ENCODE results near the gene GMDS.

Gene GMDS

GRCh38 chr6:1574890-1575209 lies 670.6 kb downstream of the GMDS start:
- no peak for DNase-seq (ENCODE audit: low read depth, low spot score)

GRCh38 chr6:1574083-1574761 lies 671.2 kb downstream of the GMDS start:
- DNase-seq (ENCODE audit: low read depth, low spot score) = no peak

All from brain pericyte (primary cell).